Iris pigment epithelial cell (primary cell): ENCODE measurements around the gene ST14.
"Not testable (repeated sequence)": the region's sequence is repeated elsewhere in the genome, so short reads cannot be mapped to it uniquely, and the experiment has no call there.

Experiments
- DNase-seq: peaks from one replicate; pipeline ENCODE4 v3.0.0-alpha.2; 2011; ENCODE audit warnings: low read depth

Gene ST14

DNA sequence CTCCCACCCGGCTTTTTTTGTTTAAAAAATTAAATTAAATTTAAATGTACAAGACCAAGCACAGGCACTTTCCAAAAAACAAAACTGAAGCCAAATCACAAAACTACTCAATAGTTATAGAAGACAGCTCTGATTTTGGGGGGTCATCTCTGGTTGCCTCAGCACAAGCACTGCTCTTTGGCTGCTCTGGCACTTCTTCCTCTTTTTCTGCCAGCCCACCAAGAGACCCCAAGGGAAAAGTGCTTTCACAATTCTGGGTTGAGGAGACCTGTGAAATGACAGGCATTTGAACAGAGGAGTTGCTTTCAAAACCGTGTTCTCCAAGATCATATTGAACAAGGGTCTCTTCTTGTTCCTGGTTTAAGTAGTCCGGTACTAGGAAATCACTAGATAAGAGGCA lies 74.3 kb downstream of the ST14 start:
- DNase-seq = not testable (repeated sequence)

DNA sequence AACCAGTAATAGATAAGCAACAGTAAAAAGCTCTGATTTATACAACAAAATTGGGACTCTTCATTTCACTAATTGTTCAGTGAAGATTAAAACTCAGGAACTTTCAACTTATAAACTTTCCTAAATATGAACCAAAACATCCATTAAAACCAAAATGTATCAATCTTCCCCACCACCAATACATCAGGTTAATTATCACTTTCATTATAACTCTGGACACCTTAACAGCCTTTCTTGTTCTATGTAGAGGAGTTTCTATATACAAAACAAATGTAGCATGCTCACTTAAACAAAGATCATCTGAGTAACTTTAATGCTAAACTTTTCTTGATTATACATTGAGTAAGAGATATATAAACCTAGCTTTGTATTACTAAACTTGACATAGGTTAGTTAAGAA lies 74.7 kb downstream of the ST14 start:
- DNase-seq = no peak

DNA sequence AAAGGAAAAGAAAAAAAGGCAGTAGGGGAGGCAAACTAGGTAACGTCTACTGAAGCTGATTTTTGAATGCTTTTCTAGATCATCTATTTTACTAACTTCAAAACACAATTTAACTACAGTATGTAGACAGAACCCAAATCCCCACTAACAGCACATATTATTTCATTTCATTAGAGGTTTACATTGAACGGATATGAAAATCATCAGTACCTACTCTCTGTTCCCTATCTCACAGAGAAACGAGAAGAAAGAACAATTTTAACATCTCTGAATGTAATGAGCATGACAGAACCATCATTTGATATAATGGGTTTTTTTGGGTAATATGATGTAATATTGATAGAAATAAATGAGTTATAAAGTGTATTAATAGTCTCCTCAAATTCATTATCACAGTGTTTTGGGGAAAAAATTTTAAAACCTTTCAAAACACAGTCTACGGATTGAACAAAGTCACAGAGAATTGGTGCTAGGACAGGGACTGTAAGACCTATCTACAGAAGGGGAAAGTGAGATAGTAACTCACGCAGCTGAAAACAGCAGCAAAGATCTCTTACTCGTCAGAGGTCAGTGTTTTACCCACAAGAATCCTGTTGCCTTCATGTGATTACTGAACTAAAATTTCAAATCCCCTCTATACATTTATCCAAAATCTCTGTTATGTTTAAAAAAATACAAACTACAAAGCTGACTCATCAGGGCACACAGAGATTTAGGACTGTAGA lies 77.9 kb downstream of the ST14 start:
- no peak for DNase-seq

DNA sequence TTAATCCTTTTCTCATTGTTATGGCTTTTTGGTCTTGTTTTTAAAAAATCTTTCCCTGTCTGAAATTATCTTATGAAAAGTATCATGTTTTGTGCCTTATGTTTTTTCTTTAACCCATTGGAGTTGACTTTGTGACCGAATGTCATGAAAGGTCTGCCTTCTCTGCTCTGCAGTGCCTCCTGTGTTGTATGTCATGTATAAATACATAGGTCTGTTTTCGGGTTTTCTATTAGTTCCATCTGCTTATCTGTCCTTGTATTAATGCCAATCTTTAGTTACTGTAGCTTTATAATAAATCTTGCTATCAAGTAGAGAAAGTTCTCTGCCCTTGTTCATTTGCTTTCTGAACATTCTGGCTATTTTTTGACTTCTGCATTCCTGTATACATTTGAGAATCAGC lies 82.1 kb downstream of the ST14 start:
- DNase-seq = no peak

DNA sequence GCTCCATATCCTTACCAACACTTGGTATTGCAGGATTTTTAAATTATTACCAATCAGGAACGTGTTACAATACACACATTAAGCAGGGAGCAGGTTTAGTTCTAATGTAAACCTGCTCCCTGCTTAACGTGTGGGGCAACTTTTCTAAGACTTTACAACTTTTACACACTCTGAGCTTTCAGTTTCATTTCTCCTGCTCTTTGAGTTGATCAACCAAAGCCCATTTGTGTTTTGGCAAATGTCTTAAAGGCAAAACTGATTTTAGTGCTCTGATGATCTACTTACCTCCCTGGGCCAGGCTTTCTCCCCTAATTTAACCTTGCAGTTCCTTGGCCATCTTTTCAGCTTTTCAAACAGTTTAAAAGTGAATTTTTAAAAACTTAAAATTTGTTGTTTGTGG lies 84.2 kb downstream of the ST14 start:
- DNase-seq = no peak

DNA sequence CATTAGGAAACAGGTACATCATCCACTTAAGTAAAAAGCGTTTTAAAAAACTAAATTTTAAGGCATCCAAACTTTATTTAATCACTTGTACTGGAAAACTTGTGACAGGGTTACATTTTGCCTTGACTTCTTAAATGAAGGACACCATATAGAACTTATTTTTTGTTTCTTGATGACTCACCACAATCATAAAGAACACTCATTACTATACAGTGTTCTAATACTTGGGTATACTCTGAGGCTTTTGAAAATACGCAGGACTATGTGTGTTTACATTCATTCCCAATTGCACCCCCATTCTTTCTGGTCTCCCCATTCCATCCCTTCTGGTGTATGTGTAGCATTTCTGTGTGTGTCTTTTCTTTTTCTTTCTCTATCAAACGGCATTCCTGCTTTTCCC lies 85.3 kb downstream of the ST14 start:
- no peak for DNase-seq

DNA sequence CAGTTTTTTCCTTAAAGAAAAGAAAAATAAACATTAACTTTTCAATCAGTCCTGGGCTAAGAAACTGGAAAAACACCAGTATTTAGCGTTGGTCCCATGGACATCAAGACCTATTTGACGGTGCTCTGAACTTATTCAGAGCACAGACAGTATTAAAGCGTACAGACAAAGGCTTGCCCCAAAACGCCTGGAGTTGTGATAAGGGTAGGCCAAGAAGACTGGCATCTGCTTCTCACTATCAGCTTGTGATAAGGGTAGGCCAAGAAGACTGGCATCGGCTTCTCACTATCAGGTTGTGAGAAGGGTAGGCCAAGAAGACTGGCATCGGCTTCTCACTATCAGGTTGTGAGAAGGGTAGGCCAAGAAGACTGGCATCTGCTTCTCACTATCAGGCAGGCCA lies 85.8 kb downstream of the ST14 start:
- not testable (repeated sequence) for DNase-seq

DNA sequence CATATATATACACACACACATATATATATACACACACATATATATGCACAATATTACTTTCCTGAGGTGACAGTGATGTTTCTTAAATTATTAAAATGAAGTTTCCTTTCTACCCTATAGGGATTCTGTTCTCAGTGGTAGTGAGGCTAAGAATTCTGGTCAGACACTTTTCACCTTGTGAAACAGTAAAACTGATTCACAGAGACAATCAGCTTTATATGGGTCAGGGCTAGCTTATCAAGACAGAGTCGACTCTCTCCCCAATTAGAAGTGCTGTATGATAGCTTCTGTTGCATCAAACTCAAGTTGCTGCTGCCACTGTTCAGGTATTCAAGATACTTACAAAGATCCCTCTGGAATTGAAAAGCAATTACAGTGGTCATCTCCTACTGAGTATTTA lies 86.7 kb downstream of the ST14 start:
- DNase-seq = no peak

DNA sequence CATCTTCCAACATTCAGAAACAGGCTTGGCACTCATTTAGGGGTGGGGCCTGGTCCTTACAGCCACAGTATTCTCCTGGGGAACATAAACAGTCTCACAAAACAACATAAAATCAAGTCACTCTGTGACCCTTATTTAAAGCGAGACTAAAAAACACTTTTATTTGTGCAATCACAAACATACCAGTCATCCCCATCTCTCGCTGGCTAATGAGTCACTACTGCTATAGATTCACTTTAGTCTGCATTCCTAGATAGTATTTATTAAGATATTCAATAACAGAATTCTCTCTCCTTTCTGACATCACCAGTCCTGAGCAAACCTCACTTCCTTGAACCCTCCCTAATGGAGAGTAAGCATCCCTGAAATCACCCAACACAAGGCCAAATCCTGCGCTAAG lies 87.2 kb downstream of the ST14 start:
- peak; percentile 63 for DNase-seq

DNA sequence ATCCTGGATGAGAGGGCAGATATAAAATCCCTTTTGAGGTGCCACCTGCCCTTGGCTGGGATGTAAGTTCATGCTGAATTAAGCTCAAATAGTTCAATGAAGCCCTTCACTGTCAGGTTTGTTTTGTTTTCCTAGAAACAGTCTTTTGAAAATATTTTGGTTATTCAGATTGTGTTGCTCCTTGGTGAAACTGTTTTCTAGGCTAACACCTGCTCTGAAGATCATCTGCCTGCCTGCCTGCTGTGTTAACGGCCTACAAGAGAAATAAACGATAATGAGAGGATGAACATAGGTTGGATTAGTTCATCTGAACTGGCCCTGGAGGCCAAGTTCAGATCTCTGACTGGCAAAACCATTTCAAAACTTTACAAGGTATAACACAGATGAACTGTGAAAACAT lies 87.7 kb downstream of the ST14 start:
- DNase-seq = no peak

DNA sequence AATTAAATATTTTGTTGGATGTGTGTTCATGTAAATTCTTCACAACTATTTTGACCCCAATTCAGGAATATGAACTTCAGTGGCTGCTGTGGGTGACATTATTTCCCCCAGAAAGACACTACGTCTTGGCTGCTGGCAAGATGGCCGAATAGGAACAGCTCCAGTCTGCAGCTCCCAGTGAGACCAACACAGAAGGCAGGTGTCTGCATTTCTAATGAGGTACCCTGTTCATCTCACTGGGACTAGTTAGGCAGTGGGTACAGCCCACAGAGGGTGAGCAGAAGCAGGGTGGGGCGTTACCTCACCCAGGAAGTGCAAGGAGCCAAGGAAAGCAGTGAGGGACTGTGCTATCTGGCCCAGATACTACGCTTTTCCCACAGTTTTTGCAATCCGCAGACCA lies 89.8 kb downstream of the ST14 start:
- DNase-seq = no peak

DNA sequence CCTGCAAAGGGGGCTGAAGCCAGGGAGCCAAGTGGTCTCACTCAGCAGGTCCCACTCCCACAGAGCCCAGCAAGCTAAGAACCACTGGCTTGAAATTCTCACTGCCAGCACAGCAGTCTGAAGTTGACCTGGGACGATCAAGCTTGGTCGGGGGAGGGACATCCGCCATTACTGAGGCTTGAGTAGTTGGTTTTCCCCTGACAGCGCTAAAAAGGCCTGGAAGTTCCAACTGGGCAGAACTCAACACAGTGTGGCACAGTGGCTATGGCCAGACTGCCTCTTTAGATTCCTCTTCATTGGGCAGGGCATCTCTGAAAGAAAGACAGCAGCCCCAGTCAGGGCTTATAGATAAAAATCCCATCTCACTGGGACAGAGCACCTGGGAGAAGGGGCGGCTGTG lies 90.3 kb downstream of the ST14 start:
- DNase-seq = not testable (repeated sequence)

DNA sequence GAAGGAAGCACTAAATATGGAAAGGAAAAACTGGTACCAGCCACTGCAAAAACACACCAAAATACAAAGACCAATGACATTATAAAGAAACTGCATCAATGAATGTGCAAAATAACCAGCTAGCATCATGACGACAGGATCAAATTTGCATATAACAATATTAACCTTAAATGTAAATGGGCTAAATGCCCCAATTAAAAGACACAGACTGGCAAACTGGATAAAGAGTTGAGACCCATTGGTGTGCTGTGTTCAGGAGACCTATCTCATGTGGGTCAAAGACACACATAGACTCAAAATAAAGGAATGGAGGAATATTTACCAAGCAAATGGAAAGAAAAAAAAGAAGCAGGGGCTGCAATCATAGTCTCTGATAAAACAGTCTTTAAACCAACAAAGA lies 92.2 kb downstream of the ST14 start:
- not testable (repeated sequence) for DNase-seq
